Endodermal cell (in vitro differentiated cells): ENCODE data around the gene PCDHAC1. TPM values are rescaled to one million over a fixed set of nuclear protein-coding genes. Genes with fewer than 3 reads are reported as not detected.

Source experiments
- DNase-seq: peaks from one replicate; pipeline ENCODE4 v3.0.0-alpha.2; 2017
- H3K27ac ChIP-seq: 2 replicates; pipeline ENCODE4 v1.5.1; 2013; ENCODE audit warnings: mild to moderate bottlenecking, low read depth, low read length, moderate library complexity
- H3K27me3 ChIP-seq: 2 replicates; pipeline ENCODE4 v1.6.1; 2013; ENCODE audit warnings: mild to moderate bottlenecking, low read length, moderate library complexity; ENCODE audit not compliant: insufficient read depth, control insufficient read depth, poor library complexity, severe bottlenecking
- H3K36me3 ChIP-seq: 2 replicates; pipeline ENCODE4 v1.7.0; 2013; ENCODE audit warnings: mild to moderate bottlenecking, low read length, moderate library complexity; ENCODE audit not compliant: control insufficient read depth, insufficient read depth
- H3K4me1 ChIP-seq: one replicate; pipeline ENCODE4 v1.7.0; 2013; ENCODE audit warnings: low read length; ENCODE audit not compliant: control insufficient read depth, insufficient read depth
- H3K4me3 ChIP-seq: 2 replicates; pipeline ENCODE4 v1.5.1; 2013; ENCODE audit warnings: mild to moderate bottlenecking, low read length, moderate library complexity
- H3K9ac ChIP-seq: 2 replicates; pipeline ENCODE4 v1.6.1; 2013; ENCODE audit warnings: mild to moderate bottlenecking, low read length, moderate library complexity; ENCODE audit not compliant: poor library complexity, severe bottlenecking; ENCODE audit errors: extremely low read depth
- H3K9me3 ChIP-seq: 2 replicates; pipeline ENCODE4 v1.6.1; 2013; ENCODE audit warnings: mild to moderate bottlenecking, low read length, moderate library complexity; ENCODE audit not compliant: control insufficient read depth
- H3K27ac Mint-ChIP-seq: 2 replicates; pipeline ENCODE4 v1.8.0; 2020; ENCODE audit warnings: mixed read lengths
- H3K27me3 Mint-ChIP-seq: 2 replicates; pipeline ENCODE4 v1.8.0; 2021; ENCODE audit warnings: mild to moderate bottlenecking, mixed read lengths; ENCODE audit not compliant: insufficient read depth
- H3K36me3 Mint-ChIP-seq: 2 replicates; pipeline ENCODE4 v1.8.0; 2020; ENCODE audit warnings: low read depth, mixed read lengths
- H3K4me1 Mint-ChIP-seq: 2 replicates; pipeline ENCODE4 v1.8.0; 2020; ENCODE audit warnings: mixed read lengths
- H3K4me3 Mint-ChIP-seq: 2 replicates; pipeline ENCODE4 v1.8.0; 2020; ENCODE audit warnings: mild to moderate bottlenecking, moderate library complexity, mixed read lengths
- H3K9me3 Mint-ChIP-seq: 2 replicates; pipeline ENCODE4 v1.8.0; 2020; ENCODE audit warnings: mild to moderate bottlenecking, mixed read lengths
- CTCF ChIP-seq: fragments of 200-600 bp; sonication (generic); conservative IDR thresholded peaks from 2 replicates; pipeline ENCODE4 v1.5.0; 2021; ENCODE audit warnings: antibody characterized with exemption, mild to moderate bottlenecking
- WGBS, 2 experiments: methylation state at CpG; one replicate each; pipeline versions ENCODE4 v1.1.5 to v1.1.7; 2013; ENCODE audit warnings: missing lambda C conversion rate in 2 of 2, mixed read lengths in 1 of 2; ENCODE audit not compliant: insufficient coverage in 1 of 2, insufficient read length in 1 of 2; 5-methylcytosine and 5-hydroxymethylcytosine counted together
- total RNA-seq, 2 donors: library from RNA; stranded (reverse); fragmentation: NEBNext Ultra II Directional in 1 of 2; extraction: Animal tissue kit (Norgen Biotek cat#: 25700) in 1 of 2; gene quantifications; 2 replicates in 1 of 2; 3 replicates in 1 of 2; pipeline ENCODE4 v1.2.1, GENCODE V29; 2021

The PCDHAC1 gene
- total RNA-seq, 2 donors from 2014 or later = 3.2 to 6.1 TPM

- no peak within 1 kb of the TSS for H3K9ac ChIP-seq
- H3K9me3 ChIP-seq = peaks cover 4% of the 10 kb centered on the region
- DNase-seq = peak; percentile 64
- WGBS, 2 experiments = 76 to 85% methylated on average over 17 to 29 of the region's 35 CpGs
- H3K4me1 ChIP-seq = no peaks in the 10 kb centered on the region
- H3K4me1 Mint-ChIP-seq = no peaks in the 10 kb centered on the region
- H3K27me3 Mint-ChIP-seq = no peaks in the 10 kb centered on the region
- H3K9me3 Mint-ChIP-seq = peaks cover 5% of the 10 kb centered on the region
- H3K27me3 ChIP-seq = no peaks in the 10 kb centered on the region
- peaks cover 23% of the 10 kb centered on the region for H3K36me3 Mint-ChIP-seq
- peak within 1 kb of the TSS; percentile 41 for H3K4me3 Mint-ChIP-seq
- peaks cover 16% of the 10 kb centered on the region for H3K36me3 ChIP-seq
- TF ChIP-seq CTCF = peak; percentile 62
- no peak within 1 kb of the TSS for H3K27ac ChIP-seq
- no peak within 1 kb of the TSS for H3K27ac Mint-ChIP-seq
- peak within 1 kb of the TSS; percentile 40 for H3K4me3 ChIP-seq
Observed at GRCh38 chr5:140881889-140882590, 44.1 kb upstream of the PCDHAC1 start, which contains the start of gene PCDHA13. Gene PCDHA13 (plus strand): TSS chr5:140882124. CDS start chr5:140882269, 145 bp downstream.

- Mint-ChIP-seq H3K27me3 (no peaks in the 10 kb centered on the region), H3K4me1 (no peaks in the 10 kb centered on the region), H3K9me3 (peaks cover 5% of the 10 kb centered on the region), H3K4me3 (peak overlapping the region; percentile 41), H3K36me3 (peaks cover 22% of the 10 kb centered on the region), H3K27ac (no peak overlapping the region)
- WGBS, 2 experiments = 78 to 83% methylated on average over 5 to 12 of the region's 12 CpGs
- Histone ChIP-seq H3K9me3 (peaks cover 4% of the 10 kb centered on the region), H3K27me3 (no peaks in the 10 kb centered on the region), H3K4me3 (peak overlapping the region; percentile 40), H3K9ac (no peak overlapping the region), H3K36me3 (peaks cover 16% of the 10 kb centered on the region), H3K27ac (no peak overlapping the region), H3K4me1 (no peaks in the 10 kb centered on the region)
- peak; percentile 70 for TF ChIP-seq CTCF
- DNase-seq = peak; percentile 80
Observed at GRCh38 chr5:140882591-140882899, 43.6 kb upstream of the PCDHAC1 start.

- Mint-ChIP-seq H3K4me1 (no peaks in the 10 kb centered on the region), H3K9me3 (peaks cover 5% of the 10 kb centered on the region), H3K27ac (no peak overlapping the region), H3K36me3 (peaks cover 22% of the 10 kb centered on the region), H3K27me3 (no peaks in the 10 kb centered on the region), H3K4me3 (no peak overlapping the region)
- peaks cover 4% of the 10 kb centered on the region for H3K9me3 ChIP-seq
- DNase-seq = peak; percentile 41
- H3K27me3 ChIP-seq = no peaks in the 10 kb centered on the region
- no peak overlapping the region for H3K27ac ChIP-seq
- no peak overlapping the region for H3K4me3 ChIP-seq
- H3K4me1 ChIP-seq = no peaks in the 10 kb centered on the region
- 97 to 98% methylated on average over 37 to 41 of the region's 41 CpGs for WGBS, 2 experiments
- no peak overlapping the region for H3K9ac ChIP-seq
- TF ChIP-seq CTCF = no peak
- H3K36me3 ChIP-seq = peaks cover 16% of the 10 kb centered on the region
Observed at GRCh38 chr5:140883373-140883772, 42.7 kb upstream of the PCDHAC1 start.
